Stomach (tissue), 4 donors: Measurements from ENCODE around the gene RAPH1.

Experiments
- POLR2A ChIP-seq, 4 donors: fragments of 450-650 bp; IDR thresholded peaks; one replicate each; pipeline ENCODE4 v1.6.1; 2016; ENCODE audit warnings: antibody characterized with exemption in 4 of 4, control low read depth in 2 of 4, mild to moderate bottlenecking in 1 of 4, moderate library complexity in 1 of 4
- POLR2AphosphoS5 ChIP-seq, 3 donors: sonication (generic); formaldehyde crosslinking; IDR thresholded peaks; one replicate each; pipeline ENCODE4 v1.6.1; 2016; ENCODE audit warnings: antibody characterized with exemption in 3 of 3
- TF ChIP-seq, protein P1 (sequence below), 7 experiments: fragments of 450-650 bp in 4 of 7; fragments of 200-600 bp in 3 of 7; sonication (generic) in 3 of 7; IDR thresholded peaks; one replicate each; pipeline ENCODE4 v1.5.1; 2016 to 2019; ENCODE audit warnings: antibody characterized with exemption in 7 of 7, control low read depth in 2 of 7, mild to moderate bottlenecking in 1 of 7

DNA sequence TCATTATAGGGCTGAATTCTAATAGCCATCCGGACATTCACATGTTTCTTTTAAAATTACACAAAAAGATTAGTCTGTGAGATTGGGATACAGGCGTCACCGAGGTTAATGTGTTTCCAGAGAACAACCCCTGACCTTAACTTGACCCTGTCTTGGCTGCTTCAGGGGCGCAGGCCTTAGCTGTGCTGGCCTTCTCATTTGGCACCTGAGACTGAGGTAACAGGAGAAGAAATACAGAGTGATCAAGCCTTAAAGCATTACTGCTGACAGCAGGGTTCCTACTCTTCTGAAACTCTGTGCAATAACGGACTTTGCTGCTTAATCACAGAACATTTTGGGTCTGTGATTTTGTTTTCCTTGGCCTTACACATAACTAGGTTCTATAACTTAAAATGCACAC is 92.6 kb downstream of the RAPH1 start:
- TF ChIP-seq POLR2AphosphoS5 (IDR thresholded peaks at IDR 0.05): no peak
- TF ChIP-seq, protein P1, sequence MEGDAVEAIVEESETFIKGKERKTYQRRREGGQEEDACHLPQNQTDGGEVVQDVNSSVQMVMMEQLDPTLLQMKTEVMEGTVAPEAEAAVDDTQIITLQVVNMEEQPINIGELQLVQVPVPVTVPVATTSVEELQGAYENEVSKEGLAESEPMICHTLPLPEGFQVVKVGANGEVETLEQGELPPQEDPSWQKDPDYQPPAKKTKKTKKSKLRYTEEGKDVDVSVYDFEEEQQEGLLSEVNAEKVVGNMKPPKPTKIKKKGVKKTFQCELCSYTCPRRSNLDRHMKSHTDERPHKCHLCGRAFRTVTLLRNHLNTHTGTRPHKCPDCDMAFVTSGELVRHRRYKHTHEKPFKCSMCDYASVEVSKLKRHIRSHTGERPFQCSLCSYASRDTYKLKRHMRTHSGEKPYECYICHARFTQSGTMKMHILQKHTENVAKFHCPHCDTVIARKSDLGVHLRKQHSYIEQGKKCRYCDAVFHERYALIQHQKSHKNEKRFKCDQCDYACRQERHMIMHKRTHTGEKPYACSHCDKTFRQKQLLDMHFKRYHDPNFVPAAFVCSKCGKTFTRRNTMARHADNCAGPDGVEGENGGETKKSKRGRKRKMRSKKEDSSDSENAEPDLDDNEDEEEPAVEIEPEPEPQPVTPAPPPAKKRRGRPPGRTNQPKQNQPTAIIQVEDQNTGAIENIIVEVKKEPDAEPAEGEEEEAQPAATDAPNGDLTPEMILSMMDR (IDR thresholded peaks at IDR 0.05): no peak
- no peak for TF ChIP-seq POLR2A (IDR thresholded peaks at IDR 0.05)
